ENCODE measurements around the gene SMIM33. TPM values are rescaled to one million over a fixed set of nuclear protein-coding genes. Genes with fewer than 3 reads are reported as not detected.

The SMIM33 gene
- total and polyA plus RNA-seq, 9 of the 15 experiments (the other 6 are each of a cell fraction or from before 2014, with no cell fraction given), result not detected

DNA sequence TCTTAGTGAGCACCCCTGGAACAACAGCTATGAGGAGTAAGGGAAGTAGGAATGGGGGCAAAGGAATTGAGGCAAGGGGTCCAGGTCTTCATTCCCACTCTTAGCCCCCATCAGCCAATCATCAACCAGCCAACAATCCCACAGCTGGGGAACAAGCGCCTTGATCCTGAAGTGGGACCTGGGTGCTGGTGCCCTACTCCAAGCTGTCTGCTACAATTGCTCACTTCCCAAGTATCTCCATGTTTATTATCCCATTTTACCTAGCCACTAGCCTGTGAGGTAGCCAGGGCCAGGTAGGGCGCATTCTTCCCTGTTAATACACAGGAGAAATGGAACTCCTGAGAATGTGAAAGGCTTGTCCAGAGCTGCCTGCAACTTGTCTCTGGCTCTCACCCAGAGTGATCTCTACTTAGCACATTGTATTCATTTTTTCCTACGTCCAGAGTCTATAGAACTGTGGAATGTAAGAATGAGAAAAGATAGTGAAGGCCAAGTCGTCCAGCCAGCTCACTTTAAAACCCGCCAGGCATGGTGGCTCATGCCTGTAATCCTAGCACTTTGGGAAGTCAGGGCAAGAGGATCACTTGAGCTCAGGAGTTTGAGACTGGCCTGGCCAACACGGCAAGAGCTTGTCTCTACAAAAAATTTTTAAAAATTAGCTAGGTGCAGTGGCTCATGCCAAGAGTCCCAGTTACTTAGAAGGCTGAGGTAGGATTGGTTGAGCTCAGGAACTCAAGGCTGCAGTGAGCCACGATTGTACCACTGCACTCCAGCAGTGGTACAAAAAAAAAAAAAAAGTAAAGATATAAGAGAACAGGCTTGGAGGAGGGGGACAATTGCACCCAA lies 25.3 kb upstream of the SMIM33 start:
- CTCF ChIA-PET (ENCODE audit: low intra/inter-chr PET ratio), result no interaction called here
- peaks cover 0 to 11% of the 10 kb centered on the region in 2 experiments; a peak in 3 of 5 replicates for H3K4me1 ChIP-seq (replicated peaks in 1 of 2; ENCODE audit: control insufficient read depth in 2 of 2, insufficient read depth in 2 of 2, low read length in 2 of 2)
- no peaks in the 10 kb centered on the region for H3K27me3 ChIP-seq (ENCODE audit: control insufficient read depth in 2 of 2, insufficient read depth in 2 of 2, low read length in 2 of 2)
- in situ Hi-C loops (cut with MboI) (no loop called here), intact Hi-C loops (cut with micrococcal nuclease) (no loop called here)
- H3K9ac ChIP-seq (ENCODE audit: insufficient read depth in 1 of 2, low read depth in 2 of 2, low read length in 2 of 2), result no peak overlapping the region
- H3K9me3 ChIP-seq (replicated peaks; ENCODE audit: control insufficient read depth, insufficient read depth, low read depth, low read length), result no peaks in the 10 kb centered on the region
- no peak overlapping the region for H3K4me2 ChIP-seq (ENCODE audit: insufficient read depth, low read length)
- no peak for DNase-seq (ENCODE audit: extremely low read depth in 1 of 4, low spot score in 3 of 4)
- WGBS (ENCODE audit: insufficient coverage, low coverage, missing lambda C conversion rate), result 31% methylated on average over 7 of the region's 7 CpGs
- ATAC-seq, result no peak; the same call in 2 of the 3 replicates
- H2AFZ ChIP-seq (ENCODE audit: low read depth, low read length), result peak overlapping the region; percentile 34; the same call in 1 of the 2 replicates
- no peak overlapping the region for H3K4me3 ChIP-seq
- H3K79me2 ChIP-seq (ENCODE audit: control insufficient read depth, insufficient read depth, low read length), result no peaks in the 10 kb centered on the region
- no peaks in the 10 kb centered on the region for H3K9me1 ChIP-seq (ENCODE audit: control insufficient read depth, insufficient read depth, low read length)
- no peak for TF ChIP-seq DACH1 (IDR thresholded peaks at IDR 0.05; ENCODE audit: partially characterized antibody)
- TF ChIP-seq SAFB2 (IDR thresholded peaks at IDR 0.05; ENCODE audit: borderline replicate concordance, low read depth, low read length, severe bottlenecking), result no peak
- TF ChIP-seq TARDBP (IDR thresholded peaks at IDR 0.05), result no peak
- TF ChIP-seq MCM3 (IDR thresholded peaks at IDR 0.05), result no peak
- no peak for TF ChIP-seq ATF7 (IDR thresholded peaks at IDR 0.05)
- no peak for TF ChIP-seq ZFP36 (IDR thresholded peaks at IDR 0.05; ENCODE audit: low read depth, low read length, partially characterized antibody)
- no peak for TF ChIP-seq WHSC1 (IDR thresholded peaks at IDR 0.05; ENCODE audit: low read length)
- TF ChIP-seq GABPA (tag; conservative IDR thresholded peaks at IDR 0.05; ENCODE audit: low read depth), result no peak
- no peak for TF ChIP-seq ZNF23 (CRISPR knock-in tag; IDR thresholded peaks at IDR 0.05)
- TF ChIP-seq PHB (CRISPR knock-in tag; IDR thresholded peaks at IDR 0.05), result no peak
- TF ChIP-seq ZKSCAN3 (CRISPR knock-in tag; IDR thresholded peaks at IDR 0.05), result no peak
- TF ChIP-seq ZC3H11A (IDR thresholded peaks at IDR 0.05; ENCODE audit: low read depth, low read length), result no peak
- no peak for TF ChIP-seq SMAD3 (CRISPR knock-in tag; conservative IDR thresholded peaks at IDR 0.05)
- TF ChIP-seq TAF9B (IDR thresholded peaks at IDR 0.05; ENCODE audit: partially characterized antibody), result no peak
- TF ChIP-seq ZNF431 (CRISPR knock-in tag; IDR thresholded peaks at IDR 0.05), result no peak
- no peak for TF ChIP-seq ILF3 (IDR thresholded peaks at IDR 0.05; ENCODE audit: borderline replicate concordance)
- TF ChIP-seq, protein P1, sequence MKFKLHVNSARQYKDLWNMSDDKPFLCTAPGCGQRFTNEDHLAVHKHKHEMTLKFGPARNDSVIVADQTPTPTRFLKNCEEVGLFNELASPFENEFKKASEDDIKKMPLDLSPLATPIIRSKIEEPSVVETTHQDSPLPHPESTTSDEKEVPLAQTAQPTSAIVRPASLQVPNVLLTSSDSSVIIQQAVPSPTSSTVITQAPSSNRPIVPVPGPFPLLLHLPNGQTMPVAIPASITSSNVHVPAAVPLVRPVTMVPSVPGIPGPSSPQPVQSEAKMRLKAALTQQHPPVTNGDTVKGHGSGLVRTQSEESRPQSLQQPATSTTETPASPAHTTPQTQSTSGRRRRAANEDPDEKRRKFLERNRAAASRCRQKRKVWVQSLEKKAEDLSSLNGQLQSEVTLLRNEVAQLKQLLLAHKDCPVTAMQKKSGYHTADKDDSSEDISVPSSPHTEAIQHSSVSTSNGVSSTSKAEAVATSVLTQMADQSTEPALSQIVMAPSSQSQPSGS (CRISPR knock-in tag; IDR thresholded peaks at IDR 0.05), result no peak
- no peak for TF ChIP-seq HDAC2 (IDR thresholded peaks at IDR 0.05)
- no peak for TF ChIP-seq ZNF584 (CRISPR knock-in tag; IDR thresholded peaks at IDR 0.05; ENCODE audit: low read depth)
- no peak for TF ChIP-seq CBX2 (IDR thresholded peaks at IDR 0.05; ENCODE audit: insufficient read depth, low read length, poor library complexity, severe bottlenecking)
- no TSS peak for BruUV-seq (replicated peaks)
- no peak for FAIRE-seq
- H4K20me1 ChIP-seq (replicated peaks; ENCODE audit: control insufficient read depth, insufficient read depth, low read length), result no peaks in the 10 kb centered on the region
- POLR2A ChIA-PET, result interaction anchor here (0.5 to 1.4 kb wide), 7 partner anchors 9 to 170 kb away, joined by 3 to 6 read pairs (median 3); partner anchors contain the start of gene STING1
- no peaks in the 10 kb centered on the region for H3K36me3 ChIP-seq (ENCODE audit: control insufficient read depth, insufficient read depth, low read length)
- no peak overlapping the region for H3K27ac ChIP-seq (ENCODE audit: extremely low read depth, low read depth, low read length)

Data from K562 (cell line).